ENCODE data around the gene AGT.

Gene AGT

DNA sequence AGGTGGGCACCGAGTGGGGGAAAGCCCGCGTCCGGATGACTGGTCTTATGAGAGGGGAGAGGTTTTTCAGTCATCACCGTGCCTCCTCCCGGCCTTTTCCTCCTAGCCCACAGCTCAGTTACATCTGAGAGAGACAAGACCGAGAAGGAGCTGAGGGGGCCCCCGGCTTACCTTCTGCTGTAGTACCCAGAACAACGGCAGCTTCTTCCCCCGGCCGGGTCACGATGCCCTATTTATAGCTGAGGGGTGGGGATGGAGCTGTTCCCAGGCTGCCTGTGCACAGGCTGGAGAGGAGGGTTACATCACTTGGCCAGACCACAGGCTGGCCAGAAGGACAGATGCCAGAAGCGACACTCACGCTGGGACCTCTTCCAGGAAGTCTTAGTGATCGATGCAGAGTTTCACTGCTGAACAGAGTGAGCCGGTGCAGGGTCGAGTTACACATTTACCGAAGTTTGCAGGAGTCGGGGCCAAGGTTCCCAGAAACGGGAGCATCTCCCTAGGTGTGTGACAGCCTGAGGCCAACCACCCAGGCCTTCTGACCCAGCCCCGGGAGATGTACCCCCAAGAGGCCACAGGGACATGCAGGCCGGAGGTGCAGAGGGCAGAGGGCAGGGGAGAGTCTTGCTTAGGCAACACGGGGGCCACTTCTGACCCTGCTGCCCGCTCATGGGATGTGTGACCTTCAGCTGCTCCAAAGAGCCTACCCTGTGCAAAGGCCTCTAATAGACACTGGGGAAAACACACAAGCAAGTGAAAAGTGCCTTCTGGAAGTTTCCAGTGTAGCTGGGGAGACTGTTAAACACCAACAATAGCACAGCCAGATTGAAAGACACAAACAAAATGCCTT, at the start of gene AGT:
AGT (minus strand) TSS at position 208 of the 850 bp plus-strand sequence. CDS start 3,299 bp downstream, outside the sequence.
- ChIA-PET CTCF (interaction anchor here (0.5 kb wide), 1 partner anchor 547 kb away, joined by 3 read pairs; no protein-coding TSS in a partner anchor), POLR2A (no interaction called here)
- TF ChIP-seq SP1 (IDR thresholded peaks at IDR 0.05) (no peak), ARNT (IDR thresholded peaks at IDR 0.05) (no peak), TARDBP (IDR thresholded peaks at IDR 0.05) (no peak), CTBP1 (IDR thresholded peaks at IDR 0.05; ENCODE audit: borderline replicate concordance) (no peak), BHLHE40 (IDR thresholded peaks at IDR 0.05; ENCODE audit: borderline replicate concordance) (no peak), HDGF (IDR thresholded peaks at IDR 0.05; ENCODE audit: borderline replicate concordance) (no peak), ELF4 (IDR thresholded peaks at IDR 0.05) (no peak)
- no peak for DNase-seq (ENCODE audit: extremely low spot score)

GRCh38 chr1:230761443-230762167, 47.7 kb upstream of the AGT start:
- ChIA-PET POLR2A (no interaction called here), CTCF (interaction anchor here (1.0 kb wide), 1 partner anchor 8 kb away, joined by 3 read pairs; no protein-coding TSS in a partner anchor)
- no peak for TF ChIP-seq ARNT (IDR thresholded peaks at IDR 0.05)
- no peak for TF ChIP-seq LEF1 (IDR thresholded peaks at IDR 0.05; ENCODE audit: borderline replicate concordance)
- TF ChIP-seq ZNF384 (IDR thresholded peaks at IDR 0.05) = no peak
- TF ChIP-seq TARDBP (IDR thresholded peaks at IDR 0.05) = no peak
- TF ChIP-seq HDGF (IDR thresholded peaks at IDR 0.05; ENCODE audit: borderline replicate concordance) = no peak
- no peak for TF ChIP-seq SP1 (IDR thresholded peaks at IDR 0.05)
- TF ChIP-seq BHLHE40 (IDR thresholded peaks at IDR 0.05; ENCODE audit: borderline replicate concordance) = no peak
- TF ChIP-seq L3MBTL2 (conservative IDR thresholded peaks at IDR 0.05) = no peak
- TF ChIP-seq NFRKB (IDR thresholded peaks at IDR 0.05) = no peak
- TF ChIP-seq FOXK2 (IDR thresholded peaks at IDR 0.05) = no peak
- no peak for DNase-seq (ENCODE audit: extremely low spot score)

- CTCF ChIA-PET = no interaction called here
- TF ChIP-seq FOXK2 (IDR thresholded peaks at IDR 0.05) = no peak
- no peak for TF ChIP-seq FOXM1 (IDR thresholded peaks at IDR 0.05; ENCODE audit: borderline replicate concordance)
- no peak for TF ChIP-seq FOXA1 (IDR thresholded peaks at IDR 0.05)
- TF ChIP-seq ARNT (IDR thresholded peaks at IDR 0.05) = no peak
- TF ChIP-seq SUZ12 (IDR thresholded peaks at IDR 0.05) = no peak
- TF ChIP-seq CTBP1 (IDR thresholded peaks at IDR 0.05; ENCODE audit: borderline replicate concordance) = no peak
- TF ChIP-seq LEF1 (IDR thresholded peaks at IDR 0.05; ENCODE audit: borderline replicate concordance) = no peak
- TF ChIP-seq BHLHE40 (IDR thresholded peaks at IDR 0.05; ENCODE audit: borderline replicate concordance) = no peak
- no peak for TF ChIP-seq ZNF384 (IDR thresholded peaks at IDR 0.05)
- no peak for TF ChIP-seq SP1 (IDR thresholded peaks at IDR 0.05)
- TF ChIP-seq TARDBP (IDR thresholded peaks at IDR 0.05) = no peak
- POLR2A ChIA-PET = no interaction called here
- DNase-seq (ENCODE audit: extremely low spot score) = no peak
These were observed 46.5 kb upstream of the AGT start for GRCh38 chr1:230760360-230760827.

DNA sequence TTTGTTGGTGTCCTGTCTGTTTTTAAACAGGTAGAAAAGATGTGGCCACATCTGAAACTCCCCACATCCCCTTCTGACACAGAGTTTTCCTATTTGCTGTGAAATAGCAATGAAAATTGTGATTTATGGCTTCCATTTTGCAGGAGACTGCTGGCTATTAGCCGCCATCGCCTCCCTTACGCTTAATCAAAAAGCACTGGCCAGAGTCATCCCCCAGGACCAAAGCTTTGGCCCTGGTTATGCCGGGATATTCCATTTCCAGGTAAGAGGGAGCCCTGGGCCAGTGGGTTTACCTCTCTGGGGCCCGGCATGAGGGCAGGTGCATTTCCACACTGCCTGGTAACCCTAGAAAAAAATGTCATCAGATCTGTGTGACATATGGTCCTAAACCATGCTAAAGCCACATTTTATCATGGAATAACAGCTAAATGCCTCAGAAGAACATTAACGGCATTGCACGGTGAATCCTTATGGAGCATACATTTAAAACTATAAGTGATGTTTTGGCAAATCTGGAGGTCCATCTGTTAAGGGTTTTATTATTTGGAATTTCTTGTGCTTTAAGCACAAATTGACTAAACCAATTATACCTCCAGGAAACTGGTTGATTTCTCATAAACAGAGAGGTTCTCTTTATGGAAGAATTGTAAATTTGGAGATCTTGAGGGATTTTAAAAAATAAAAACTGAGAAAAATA, 45.6 kb upstream of the AGT start:
- POLR2A ChIA-PET = no interaction called here
- CTCF ChIA-PET = no interaction called here
- no peak for TF ChIP-seq FOXK2 (IDR thresholded peaks at IDR 0.05)
- DNase-seq (ENCODE audit: extremely low spot score) = no peak

- no peak for DNase-seq (ENCODE audit: extremely low spot score)
- ChIA-PET CTCF (interaction anchor here (1.1 kb wide), 1 partner anchor 13 kb away, joined by 3 read pairs; no protein-coding TSS in a partner anchor), POLR2A (no interaction called here)
- TF ChIP-seq NFRKB (IDR thresholded peaks at IDR 0.05) = no peak
- TF ChIP-seq FOXA1 (IDR thresholded peaks at IDR 0.05) = no peak
- TF ChIP-seq BHLHE40 (IDR thresholded peaks at IDR 0.05; ENCODE audit: borderline replicate concordance) = no peak
- no peak for TF ChIP-seq ELF4 (IDR thresholded peaks at IDR 0.05)
These were observed 44.9 kb upstream of the AGT start for GRCh38 chr1:230758709-230759368.

GRCh38 chr1:230757856-230758708, 44.2 kb upstream of the AGT start:
- TF ChIP-seq ELF4 (IDR thresholded peaks at IDR 0.05) (no peak), FOXA1 (IDR thresholded peaks at IDR 0.05) (no peak), CTBP1 (IDR thresholded peaks at IDR 0.05; ENCODE audit: borderline replicate concordance) (no peak), SP1 (IDR thresholded peaks at IDR 0.05) (no peak), ZNF384 (IDR thresholded peaks at IDR 0.05) (no peak)
- POLR2A ChIA-PET = no interaction called here
- CTCF ChIA-PET = interaction anchor here (1.1 kb wide), 1 partner anchor 14 kb away, joined by 3 read pairs; no protein-coding TSS in a partner anchor
- DNase-seq (ENCODE audit: extremely low spot score) = no peak

- ChIA-PET POLR2A (no interaction called here), CTCF (interaction anchor here (0.6 kb wide), 1 partner anchor 1665 kb away, joined by 3 read pairs; no protein-coding TSS in a partner anchor)
- DNase-seq (ENCODE audit: extremely low spot score) = no peak
- TF ChIP-seq ARNT (IDR thresholded peaks at IDR 0.05) (no peak), L3MBTL2 (conservative IDR thresholded peaks at IDR 0.05) (no peak), BHLHE40 (IDR thresholded peaks at IDR 0.05; ENCODE audit: borderline replicate concordance) (no peak), ZNF384 (IDR thresholded peaks at IDR 0.05) (no peak), SP1 (IDR thresholded peaks at IDR 0.05) (no peak), ELF4 (IDR thresholded peaks at IDR 0.05) (no peak), NFRKB (IDR thresholded peaks at IDR 0.05) (no peak), SUZ12 (IDR thresholded peaks at IDR 0.05) (no peak), PKNOX1 (IDR thresholded peaks at IDR 0.05) (no peak), FOXA1 (IDR thresholded peaks at IDR 0.05) (no peak), FOXK2 (IDR thresholded peaks at IDR 0.05) (no peak), CTBP1 (IDR thresholded peaks at IDR 0.05; ENCODE audit: borderline replicate concordance) (no peak), HDGF (IDR thresholded peaks at IDR 0.05; ENCODE audit: borderline replicate concordance) (no peak), FOXM1 (IDR thresholded peaks at IDR 0.05; ENCODE audit: borderline replicate concordance) (no peak), LEF1 (IDR thresholded peaks at IDR 0.05; ENCODE audit: borderline replicate concordance) (no peak), TARDBP (IDR thresholded peaks at IDR 0.05) (no peak)
These were observed 40.9 kb upstream of the AGT start for GRCh38 chr1:230754796-230755195.

All from HEK293T (cell line).